ENCODE results near the gene SLC25A5. TPM values are rescaled to one million over a fixed set of nuclear protein-coding genes. Genes with fewer than 3 reads are reported as not detected.

SLC25A5 gene
- total RNA-seq, 1 experiment from 2014 or later = 454 TPM

DNA sequence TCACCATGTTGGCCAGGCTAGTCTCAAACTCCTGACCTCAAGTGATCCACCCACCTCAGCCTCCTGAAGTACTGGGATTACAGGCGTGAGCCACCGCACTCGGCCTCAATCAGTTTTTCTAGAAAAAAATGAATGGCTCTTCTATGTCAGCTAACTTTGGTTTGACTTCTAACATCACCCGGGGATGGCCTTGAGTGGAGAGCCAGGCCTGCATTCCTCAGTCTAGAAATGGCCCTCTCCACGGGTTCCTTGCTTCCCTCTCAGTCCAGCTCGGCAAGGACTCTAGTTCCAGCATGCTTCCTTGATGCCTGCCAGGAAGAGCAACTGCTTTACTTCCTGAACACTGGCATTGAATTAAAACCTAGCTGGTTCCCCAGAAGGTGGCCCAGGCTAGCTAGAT, 39.0 kb downstream of the SLC25A5 start:
- no peak overlapping the region for H4K5ac ChIP-seq (ENCODE audit: insufficient read length, low read depth, low read length)
- no peak overlapping the region for H4K8ac ChIP-seq (replicated peaks; ENCODE audit: insufficient read length, low read depth, low read length)
- H3K36me3 Mint-ChIP-seq (ENCODE audit: insufficient read depth in 1 of 3, low read depth in 3 of 3) = peaks cover 0 to 4% (median 1%) of the 10 kb centered on the region in 3 experiments; a peak in 3 of 7 replicates
- no peak overlapping the region for H3K4me3 Mint-ChIP-seq
- H2AK5ac ChIP-seq (ENCODE audit: insufficient read length, low read length) = no peak overlapping the region
- H3K9me3 ChIP-seq (ENCODE audit: control insufficient read depth, low read depth, low read length) = peaks cover 10% of the 10 kb centered on the region
- no peak overlapping the region for H3K23ac ChIP-seq (ENCODE audit: insufficient read length, low read depth, low read length)
- no peak overlapping the region for H4K91ac ChIP-seq (ENCODE audit: insufficient read length, low read depth, low read length)
- H3K4ac ChIP-seq (ENCODE audit: low read depth, low read length) = no peak overlapping the region
- no peaks in the 10 kb centered on the region; the same call in 1 of the 2 replicates for H3K27me3 Mint-ChIP-seq (ENCODE audit: low read depth)
- no peaks in the 10 kb centered on the region for H3K23me2 ChIP-seq (ENCODE audit: insufficient read length, low read depth, low read length, poor library complexity, severe bottlenecking)
- H3K27ac ChIP-seq (ENCODE audit: insufficient read length, low read depth, low read length) = no peak overlapping the region
- no peak overlapping the region for H2BK5ac ChIP-seq (ENCODE audit: insufficient read length, low read length)
- H3K79me1 ChIP-seq (ENCODE audit: insufficient read depth, low read depth, low read length, poor library complexity, severe bottlenecking) = no peaks in the 10 kb centered on the region
- no peak overlapping the region for H3K4me2 ChIP-seq (ENCODE audit: insufficient read depth, insufficient read length, low read length)
- peaks cover 48 to 67% of the 10 kb centered on the region in 2 experiments for H3K9me3 Mint-ChIP-seq
- no peak overlapping the region for H3K56ac ChIP-seq (ENCODE audit: insufficient read length, low read depth, low read length)
- no peak overlapping the region for H2BK120ac ChIP-seq (ENCODE audit: low read depth, low read length, poor library complexity, severe bottlenecking)
- H3K27ac Mint-ChIP-seq = no peak overlapping the region; a peak in 1 of 7 replicates
- no peak overlapping the region for H2BK12ac ChIP-seq (ENCODE audit: insufficient read length, low read depth, low read length)
- TF ChIP-seq, protein P1, sequence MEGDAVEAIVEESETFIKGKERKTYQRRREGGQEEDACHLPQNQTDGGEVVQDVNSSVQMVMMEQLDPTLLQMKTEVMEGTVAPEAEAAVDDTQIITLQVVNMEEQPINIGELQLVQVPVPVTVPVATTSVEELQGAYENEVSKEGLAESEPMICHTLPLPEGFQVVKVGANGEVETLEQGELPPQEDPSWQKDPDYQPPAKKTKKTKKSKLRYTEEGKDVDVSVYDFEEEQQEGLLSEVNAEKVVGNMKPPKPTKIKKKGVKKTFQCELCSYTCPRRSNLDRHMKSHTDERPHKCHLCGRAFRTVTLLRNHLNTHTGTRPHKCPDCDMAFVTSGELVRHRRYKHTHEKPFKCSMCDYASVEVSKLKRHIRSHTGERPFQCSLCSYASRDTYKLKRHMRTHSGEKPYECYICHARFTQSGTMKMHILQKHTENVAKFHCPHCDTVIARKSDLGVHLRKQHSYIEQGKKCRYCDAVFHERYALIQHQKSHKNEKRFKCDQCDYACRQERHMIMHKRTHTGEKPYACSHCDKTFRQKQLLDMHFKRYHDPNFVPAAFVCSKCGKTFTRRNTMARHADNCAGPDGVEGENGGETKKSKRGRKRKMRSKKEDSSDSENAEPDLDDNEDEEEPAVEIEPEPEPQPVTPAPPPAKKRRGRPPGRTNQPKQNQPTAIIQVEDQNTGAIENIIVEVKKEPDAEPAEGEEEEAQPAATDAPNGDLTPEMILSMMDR (conservative IDR thresholded peaks at IDR 0.05) = no peak
- no peaks in the 10 kb centered on the region for H3K27me3 ChIP-seq (ENCODE audit: insufficient read depth, low read length)
- H4K20me1 ChIP-seq (ENCODE audit: control insufficient read depth, insufficient read depth, insufficient read length) = no peaks in the 10 kb centered on the region
- no peak overlapping the region for H3K14ac ChIP-seq (ENCODE audit: insufficient read depth, low read length)
- H3K79me2 ChIP-seq (ENCODE audit: insufficient read depth, low read length) = no peaks in the 10 kb centered on the region
- no peak overlapping the region for H3T11ph ChIP-seq (ENCODE audit: low read length)
- H2BK20ac ChIP-seq (ENCODE audit: low read depth, low read length, poor library complexity, severe bottlenecking) = no peak overlapping the region
- no peak overlapping the region for H3K9ac ChIP-seq (ENCODE audit: extremely low read depth, insufficient read length, low read length)
- no CpG with 5 or more reads among the region's 6 CpGs for WGBS (ENCODE audit: extremely low coverage, insufficient read length, low lambda C conversion rate)
- H3K4me1 ChIP-seq (ENCODE audit: insufficient read depth, low read length) = no peaks in the 10 kb centered on the region
- DNase-seq = no peak
- H2AFZ ChIP-seq (ENCODE audit: low read length) = no peak overlapping the region
- no peak overlapping the region for H2BK15ac ChIP-seq (ENCODE audit: low read depth, low read length)
- no peaks in the 10 kb centered on the region; a peak in 1 of 4 replicates for H3K4me1 Mint-ChIP-seq
- H3K18ac ChIP-seq (ENCODE audit: insufficient read length, low read depth, low read length) = no peak overlapping the region
